ENCODE results near the gene IFNG. TPM values are rescaled to one million over a fixed set of nuclear protein-coding genes. Genes with fewer than 3 reads are reported as not detected.

The IFNG gene
- polyA plus RNA-seq, 1 donor from 2014 or later: not detected

DNA sequence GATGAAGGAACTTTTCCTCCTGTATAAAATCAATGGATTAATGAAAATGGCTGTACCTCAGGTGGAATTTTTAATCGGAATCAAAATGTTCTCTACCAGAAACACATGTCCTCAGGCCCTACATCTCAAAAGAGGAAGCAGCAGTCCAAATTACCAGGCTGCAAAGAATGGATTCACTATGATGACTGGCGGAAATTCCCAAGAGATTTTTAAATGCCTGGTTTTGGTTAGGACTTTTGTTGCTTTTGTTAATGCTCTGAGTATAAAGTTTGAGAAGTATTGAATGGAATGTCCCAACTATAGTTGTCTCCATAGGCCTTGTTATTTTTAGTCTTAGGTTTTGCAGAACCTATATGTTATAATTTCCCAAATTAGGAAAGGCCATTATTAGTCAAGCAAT is 11.2 kb upstream of the IFNG start:
- no peaks in the 10 kb centered on the region for H3K27me3 ChIP-seq (ENCODE audit: insufficient read depth, low read depth, low read length)
- H3K4me3 ChIP-seq (ENCODE audit: low read length): no peak overlapping the region
- no peak overlapping the region for H2AFZ ChIP-seq (ENCODE audit: low read depth, low read length)
- no peaks in the 10 kb centered on the region for H3K36me3 ChIP-seq (ENCODE audit: insufficient read depth, low read length)
- H4K20me1 ChIP-seq (ENCODE audit: insufficient read depth): no peaks in the 10 kb centered on the region
- H3F3A ChIP-seq (ENCODE audit: insufficient read depth, low read length, poor library complexity, severe bottlenecking): no peaks in the 10 kb centered on the region
- H3K9me3 ChIP-seq (ENCODE audit: low read length): no peaks in the 10 kb centered on the region
- H3K27ac ChIP-seq (ENCODE audit: low read length): no peak overlapping the region
- H3K79me2 ChIP-seq (replicated peaks; ENCODE audit: insufficient read depth, low read length): no peaks in the 10 kb centered on the region
- no peak overlapping the region for H3K9ac ChIP-seq (ENCODE audit: low read length)
- no peaks in the 10 kb centered on the region for H3K9me2 ChIP-seq (ENCODE audit: insufficient read depth, low read length)
- no peak overlapping the region for H3K4me2 ChIP-seq (ENCODE audit: low read length)
- TF ChIP-seq, protein P1, sequence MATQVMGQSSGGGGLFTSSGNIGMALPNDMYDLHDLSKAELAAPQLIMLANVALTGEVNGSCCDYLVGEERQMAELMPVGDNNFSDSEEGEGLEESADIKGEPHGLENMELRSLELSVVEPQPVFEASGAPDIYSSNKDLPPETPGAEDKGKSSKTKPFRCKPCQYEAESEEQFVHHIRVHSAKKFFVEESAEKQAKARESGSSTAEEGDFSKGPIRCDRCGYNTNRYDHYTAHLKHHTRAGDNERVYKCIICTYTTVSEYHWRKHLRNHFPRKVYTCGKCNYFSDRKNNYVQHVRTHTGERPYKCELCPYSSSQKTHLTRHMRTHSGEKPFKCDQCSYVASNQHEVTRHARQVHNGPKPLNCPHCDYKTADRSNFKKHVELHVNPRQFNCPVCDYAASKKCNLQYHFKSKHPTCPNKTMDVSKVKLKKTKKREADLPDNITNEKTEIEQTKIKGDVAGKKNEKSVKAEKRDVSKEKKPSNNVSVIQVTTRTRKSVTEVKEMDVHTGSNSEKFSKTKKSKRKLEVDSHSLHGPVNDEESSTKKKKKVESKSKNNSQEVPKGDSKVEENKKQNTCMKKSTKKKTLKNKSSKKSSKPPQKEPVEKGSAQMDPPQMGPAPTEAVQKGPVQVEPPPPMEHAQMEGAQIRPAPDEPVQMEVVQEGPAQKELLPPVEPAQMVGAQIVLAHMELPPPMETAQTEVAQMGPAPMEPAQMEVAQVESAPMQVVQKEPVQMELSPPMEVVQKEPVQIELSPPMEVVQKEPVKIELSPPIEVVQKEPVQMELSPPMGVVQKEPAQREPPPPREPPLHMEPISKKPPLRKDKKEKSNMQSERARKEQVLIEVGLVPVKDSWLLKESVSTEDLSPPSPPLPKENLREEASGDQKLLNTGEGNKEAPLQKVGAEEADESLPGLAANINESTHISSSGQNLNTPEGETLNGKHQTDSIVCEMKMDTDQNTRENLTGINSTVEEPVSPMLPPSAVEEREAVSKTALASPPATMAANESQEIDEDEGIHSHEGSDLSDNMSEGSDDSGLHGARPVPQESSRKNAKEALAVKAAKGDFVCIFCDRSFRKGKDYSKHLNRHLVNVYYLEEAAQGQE (IDR thresholded peaks at IDR 0.05; ENCODE audit: borderline replicate concordance): no peak
- TF ChIP-seq EP300 (conservative IDR thresholded peaks at IDR 0.05; ENCODE audit: poor library complexity, severe bottlenecking) (no peak), TAF1 (IDR thresholded peaks at IDR 0.05; ENCODE audit: low read depth) (no peak), POLR2AphosphoS5 (IDR thresholded peaks at IDR 0.05) (no peak), EZH2 (IDR thresholded peaks at IDR 0.05; ENCODE audit: borderline replicate concordance, insufficient read depth, low read length, poor library complexity, severe bottlenecking) (no peak), SMC3 (conservative IDR thresholded peaks at IDR 0.05; ENCODE audit: poor library complexity) (no peak), RAD21 (conservative IDR thresholded peaks at IDR 0.05) (no peak), MXI1 (conservative IDR thresholded peaks at IDR 0.05; ENCODE audit: poor library complexity, severe bottlenecking) (no peak)
- TF ChIP-seq, protein P2, sequence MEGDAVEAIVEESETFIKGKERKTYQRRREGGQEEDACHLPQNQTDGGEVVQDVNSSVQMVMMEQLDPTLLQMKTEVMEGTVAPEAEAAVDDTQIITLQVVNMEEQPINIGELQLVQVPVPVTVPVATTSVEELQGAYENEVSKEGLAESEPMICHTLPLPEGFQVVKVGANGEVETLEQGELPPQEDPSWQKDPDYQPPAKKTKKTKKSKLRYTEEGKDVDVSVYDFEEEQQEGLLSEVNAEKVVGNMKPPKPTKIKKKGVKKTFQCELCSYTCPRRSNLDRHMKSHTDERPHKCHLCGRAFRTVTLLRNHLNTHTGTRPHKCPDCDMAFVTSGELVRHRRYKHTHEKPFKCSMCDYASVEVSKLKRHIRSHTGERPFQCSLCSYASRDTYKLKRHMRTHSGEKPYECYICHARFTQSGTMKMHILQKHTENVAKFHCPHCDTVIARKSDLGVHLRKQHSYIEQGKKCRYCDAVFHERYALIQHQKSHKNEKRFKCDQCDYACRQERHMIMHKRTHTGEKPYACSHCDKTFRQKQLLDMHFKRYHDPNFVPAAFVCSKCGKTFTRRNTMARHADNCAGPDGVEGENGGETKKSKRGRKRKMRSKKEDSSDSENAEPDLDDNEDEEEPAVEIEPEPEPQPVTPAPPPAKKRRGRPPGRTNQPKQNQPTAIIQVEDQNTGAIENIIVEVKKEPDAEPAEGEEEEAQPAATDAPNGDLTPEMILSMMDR (IDR thresholded peaks at IDR 0.05; ENCODE audit: poor library complexity, severe bottlenecking): no peak

DNA sequence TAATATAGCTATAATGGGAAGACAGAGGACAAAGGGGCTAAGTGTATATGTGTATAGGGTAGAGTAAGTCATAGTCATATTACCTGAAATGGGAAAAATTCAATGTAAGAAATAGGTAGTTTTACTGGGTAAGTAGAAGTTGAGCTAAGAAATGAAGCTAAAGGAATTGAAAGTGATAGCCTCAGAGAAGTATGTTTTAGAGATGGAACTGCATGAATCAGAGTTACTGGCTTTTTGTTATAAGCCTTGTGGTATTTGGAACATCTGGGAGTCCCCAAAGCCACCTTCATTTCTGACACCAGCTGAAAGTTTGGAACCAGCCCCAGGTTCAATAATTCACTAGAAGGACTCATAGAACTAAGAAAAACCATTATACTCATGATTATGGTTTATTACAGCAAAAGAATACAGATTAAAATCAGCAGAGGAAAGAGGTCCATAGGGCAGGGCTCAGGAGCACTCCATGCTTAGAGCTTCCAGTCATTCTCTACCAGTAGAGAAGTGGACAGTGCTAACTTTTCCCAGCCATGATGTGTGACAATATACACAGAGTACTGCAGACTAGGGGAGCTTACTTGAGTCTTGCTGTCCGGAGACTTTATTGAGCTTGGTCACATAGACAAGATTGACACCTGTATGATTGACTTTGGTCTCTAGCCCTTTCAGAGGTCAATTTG is 9.8 kb upstream of the IFNG start:
- no peaks in the 10 kb centered on the region for H3K9me2 ChIP-seq (ENCODE audit: insufficient read depth, low read length)
- H3K4me2 ChIP-seq (ENCODE audit: low read length): no peak overlapping the region
- no peaks in the 10 kb centered on the region for H3F3A ChIP-seq (ENCODE audit: insufficient read depth, low read length, poor library complexity, severe bottlenecking)
- H3K4me3 ChIP-seq (ENCODE audit: low read length): no peak overlapping the region
- H2AFZ ChIP-seq (ENCODE audit: low read depth, low read length): no peak overlapping the region
- H3K27me3 ChIP-seq (ENCODE audit: insufficient read depth, low read depth, low read length): no peaks in the 10 kb centered on the region
- no peaks in the 10 kb centered on the region for H3K9me3 ChIP-seq (ENCODE audit: low read length)
- H3K79me2 ChIP-seq (replicated peaks; ENCODE audit: insufficient read depth, low read length): no peaks in the 10 kb centered on the region
- no peaks in the 10 kb centered on the region for H4K20me1 ChIP-seq (ENCODE audit: insufficient read depth)
- no peak overlapping the region for H3K9ac ChIP-seq (ENCODE audit: low read length)
- no peak for TF ChIP-seq MXI1 (conservative IDR thresholded peaks at IDR 0.05; ENCODE audit: poor library complexity, severe bottlenecking)
- TF ChIP-seq, protein P1 (IDR thresholded peaks at IDR 0.05; ENCODE audit: borderline replicate concordance): no peak
- no peak for TF ChIP-seq EZH2 (IDR thresholded peaks at IDR 0.05; ENCODE audit: borderline replicate concordance, insufficient read depth, low read length, poor library complexity, severe bottlenecking)
- no peak for TF ChIP-seq EP300 (conservative IDR thresholded peaks at IDR 0.05; ENCODE audit: poor library complexity, severe bottlenecking)
- no peak for TF ChIP-seq POLR2AphosphoS5 (IDR thresholded peaks at IDR 0.05)
- TF ChIP-seq TAF1 (IDR thresholded peaks at IDR 0.05; ENCODE audit: low read depth): no peak
- no peak for TF ChIP-seq SMC3 (conservative IDR thresholded peaks at IDR 0.05; ENCODE audit: poor library complexity)
- TF ChIP-seq, protein P2 (IDR thresholded peaks at IDR 0.05; ENCODE audit: poor library complexity, severe bottlenecking): no peak
- no peak for TF ChIP-seq RAD21 (conservative IDR thresholded peaks at IDR 0.05)
- H3K27ac ChIP-seq (ENCODE audit: low read length): no peak overlapping the region
- H3K36me3 ChIP-seq (ENCODE audit: insufficient read depth, low read length): no peaks in the 10 kb centered on the region
